Fibroblast of peridontal ligament (primary cell): ENCODE data around the gene SGK2.
"Not testable (repeated sequence)": the region's sequence is repeated elsewhere in the genome, so short reads cannot be mapped to it uniquely, and the experiment has no call there.

Experiments
- DNase-seq: peaks from one replicate; pipeline ENCODE4 v3.0.0-alpha.2; 2010; ENCODE audit errors: extremely low read depth

Gene SGK2

GRCh38 chr20:43563991-43564390 lies 5.2 kb downstream of the SGK2 start:
- no peak for DNase-seq

- no peak for DNase-seq
These were observed 5.6 kb downstream of the SGK2 start for GRCh38 chr20:43564455-43564854.

GRCh38 chr20:43564993-43565757 lies 6.3 kb downstream of the SGK2 start:
- no peak for DNase-seq

- DNase-seq = no peak
These were observed 6.9 kb downstream of the SGK2 start for GRCh38 chr20:43565758-43566104.

GRCh38 chr20:43567477-43567876 lies 8.7 kb downstream of the SGK2 start:
- no peak for DNase-seq

- DNase-seq = no peak
These were observed 9.9 kb downstream of the SGK2 start for GRCh38 chr20:43568706-43569105.

- no peak for DNase-seq
These were observed 10.5 kb downstream of the SGK2 start for GRCh38 chr20:43569282-43569681.

- no peak for DNase-seq
These were observed 11.7 kb downstream of the SGK2 start for GRCh38 chr20:43570496-43570895.

GRCh38 chr20:43571310-43571709 lies 12.5 kb downstream of the SGK2 start:
- DNase-seq = no peak

GRCh38 chr20:43571771-43572170 lies 12.9 kb downstream of the SGK2 start:
- DNase-seq = no peak

- no peak for DNase-seq
These were observed 14.1 kb downstream of the SGK2 start for GRCh38 chr20:43572891-43573290.

GRCh38 chr20:43576108-43576507 lies 17.3 kb downstream of the SGK2 start:
- no peak for DNase-seq

GRCh38 chr20:43579861-43580793 lies 21.3 kb downstream of the SGK2 start:
- DNase-seq = no peak

- DNase-seq = peak; percentile 2
These were observed 24.5 kb downstream of the SGK2 start for GRCh38 chr20:43583133-43583864.

- peak; percentile 99 for DNase-seq
These were observed 25.2 kb downstream of the SGK2 start for GRCh38 chr20:43583982-43584432.

- peak; percentile 61 for DNase-seq
These were observed 25.8 kb downstream of the SGK2 start for GRCh38 chr20:43584448-43585136.

GRCh38 chr20:43586641-43587040 lies 27.8 kb downstream of the SGK2 start:
- DNase-seq = peak; percentile 10

GRCh38 chr20:43588526-43588925 lies 29.7 kb downstream of the SGK2 start:
- DNase-seq = not testable (repeated sequence)

GRCh38 chr20:43590036-43590391 lies 31.2 kb downstream of the SGK2 start:
- no peak for DNase-seq

GRCh38 chr20:43590392-43591303 lies 31.8 kb downstream of the SGK2 start, which contains the start of gene IFT52:
TSS of gene IFT52 (plus strand) at chr20:43590937. CDS start at chr20:43594699, 3,762 bp downstream.
- DNase-seq = peak; percentile 88
